Measurements from ENCODE around the gene SP8. TPM values are rescaled to one million over a fixed set of nuclear protein-coding genes. Genes with fewer than 3 reads are reported as not detected.

The SP8 gene
- polyA plus RNA-seq, 1 donor: not detected

DNA sequence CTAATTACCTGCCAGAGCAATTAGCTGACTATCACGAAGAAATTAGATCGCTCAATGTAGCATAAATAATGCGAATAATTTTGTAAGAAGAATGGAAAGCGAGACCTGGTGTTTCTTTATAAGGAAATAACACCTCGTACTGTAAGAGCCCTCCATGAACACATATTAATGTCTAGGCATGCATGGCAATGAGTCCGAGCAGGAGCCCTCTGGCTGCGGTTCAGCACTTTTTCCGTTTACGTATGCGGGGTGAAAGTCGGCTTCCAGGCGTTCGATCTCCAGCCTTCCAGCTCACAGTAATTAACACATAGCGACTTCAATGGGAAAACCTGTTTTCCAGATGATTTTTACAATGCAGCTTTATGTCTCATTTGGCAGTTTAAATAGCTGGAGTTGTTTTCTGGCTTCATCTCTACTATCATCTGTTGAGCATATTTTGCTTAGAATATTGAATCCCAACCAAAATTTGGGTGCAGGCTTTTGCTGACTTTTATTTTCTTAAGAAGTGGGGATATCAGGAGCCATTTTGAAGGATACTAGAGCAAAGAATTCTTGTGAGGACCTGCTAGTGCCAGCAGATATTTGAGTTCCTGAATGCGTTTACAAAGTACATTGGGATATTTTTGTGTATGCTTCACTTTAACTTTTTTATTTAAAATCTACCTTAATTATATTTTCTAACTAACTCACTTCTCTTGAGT, 7.2 kb upstream of the SP8 start:
- DNase-seq: no peak

DNA sequence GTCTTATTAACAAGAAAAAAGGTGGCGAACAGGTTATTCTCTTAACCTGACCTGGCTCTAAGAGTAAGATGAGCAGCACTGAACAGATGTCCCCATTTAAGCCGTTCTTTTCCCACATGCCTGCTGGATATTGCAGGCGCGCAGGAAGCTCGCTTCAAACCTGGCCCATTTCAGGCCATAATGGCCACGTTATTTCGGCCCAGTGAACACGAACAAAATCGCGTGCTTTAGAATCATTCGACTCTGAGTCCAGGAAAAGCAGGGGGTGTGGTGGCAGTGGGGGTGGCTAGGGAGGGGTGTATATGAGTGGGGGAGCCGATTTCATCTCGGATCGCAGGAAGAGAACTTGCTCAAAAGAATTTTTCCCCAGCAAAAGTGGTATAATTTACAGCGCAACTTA, 6.6 kb upstream of the SP8 start:
- DNase-seq: no peak

DNA sequence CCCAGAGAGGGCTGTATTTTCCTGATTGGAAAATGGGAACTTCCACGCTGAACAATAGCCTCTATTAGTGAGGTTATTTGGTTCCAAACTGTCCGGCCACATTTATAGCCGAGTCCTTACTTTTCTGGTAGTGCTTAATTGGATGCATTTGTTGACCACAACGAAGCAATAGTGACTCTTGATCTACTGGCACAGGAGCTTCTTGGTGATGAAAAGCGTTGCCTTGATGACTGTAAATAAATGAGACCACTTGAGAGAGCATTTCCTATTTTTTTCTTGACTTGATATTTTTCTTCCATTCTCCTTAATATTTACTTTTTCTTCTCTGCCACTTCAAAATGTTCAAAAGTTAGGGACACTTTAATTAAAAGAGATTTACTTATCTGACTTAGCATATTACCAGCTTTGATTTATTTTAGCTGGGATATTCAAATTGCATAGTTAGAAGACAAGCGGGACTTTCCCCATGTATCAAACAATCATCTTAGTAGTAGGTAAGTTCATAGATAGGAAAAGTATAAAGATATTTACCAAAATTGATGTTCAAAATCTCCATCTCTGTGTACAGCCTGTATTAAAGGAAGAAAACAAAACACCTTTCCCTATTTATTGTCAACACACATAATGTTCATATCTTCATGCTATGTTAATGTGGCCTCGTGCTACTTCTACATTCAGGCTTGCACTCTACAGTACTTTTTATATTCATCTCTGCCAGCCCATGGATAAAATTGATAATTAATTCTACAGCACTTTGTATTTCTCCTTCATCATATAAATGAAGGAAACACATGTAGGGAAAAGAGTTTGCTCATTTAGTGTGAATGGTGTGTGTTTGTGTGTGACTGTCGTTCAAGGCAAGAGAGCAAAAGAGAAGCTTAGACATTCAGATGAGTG, 5.1 kb upstream of the SP8 start:
- DNase-seq: no peak

DNA sequence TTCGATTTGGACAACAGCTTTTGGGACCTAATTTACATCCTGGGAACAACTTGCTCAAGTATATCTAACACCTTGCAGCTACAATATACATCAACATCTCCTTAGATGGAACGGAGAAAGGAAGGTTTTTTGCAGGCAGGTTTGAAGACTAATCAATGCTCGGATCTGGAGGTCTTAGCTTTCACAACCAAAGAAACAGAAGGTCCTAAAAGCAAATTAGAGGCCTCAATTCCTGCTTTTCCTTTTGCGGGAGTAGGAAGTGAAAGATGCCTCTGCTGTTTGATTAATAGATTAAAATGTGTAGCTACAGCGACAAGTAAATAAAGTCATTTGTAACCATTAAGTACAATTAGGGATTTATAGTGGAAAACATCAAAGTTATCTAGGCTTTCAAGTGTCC, 3.7 kb upstream of the SP8 start:
- DNase-seq: no peak

DNA sequence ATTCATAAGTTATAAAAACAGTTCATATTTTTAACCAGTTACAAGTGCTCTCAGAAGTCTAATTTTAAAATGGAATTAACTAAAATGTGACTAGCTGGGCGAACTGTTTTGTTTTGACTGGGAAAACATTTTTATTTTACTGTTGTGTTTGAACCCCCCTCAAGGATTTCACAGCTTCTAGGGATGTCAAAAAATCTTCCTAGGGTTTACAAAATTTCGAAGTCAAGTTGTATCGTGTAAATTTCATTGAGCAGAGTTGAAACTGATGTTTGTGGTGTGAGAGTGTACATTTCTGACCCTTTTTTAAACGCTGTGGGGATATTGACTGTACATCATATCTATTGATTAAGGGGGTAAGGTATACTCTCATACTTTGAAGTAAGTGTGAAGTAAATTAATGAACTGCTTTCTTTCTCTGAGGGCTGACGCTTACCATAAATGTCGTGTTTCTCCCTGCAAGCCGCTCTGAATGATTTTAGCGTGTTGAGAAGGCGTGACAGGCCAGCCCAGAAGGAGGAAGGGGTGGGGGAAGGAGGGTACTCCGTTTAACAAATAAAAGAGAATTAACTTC, 1.8 kb upstream of the SP8 start:
- no peak for DNase-seq

DNA sequence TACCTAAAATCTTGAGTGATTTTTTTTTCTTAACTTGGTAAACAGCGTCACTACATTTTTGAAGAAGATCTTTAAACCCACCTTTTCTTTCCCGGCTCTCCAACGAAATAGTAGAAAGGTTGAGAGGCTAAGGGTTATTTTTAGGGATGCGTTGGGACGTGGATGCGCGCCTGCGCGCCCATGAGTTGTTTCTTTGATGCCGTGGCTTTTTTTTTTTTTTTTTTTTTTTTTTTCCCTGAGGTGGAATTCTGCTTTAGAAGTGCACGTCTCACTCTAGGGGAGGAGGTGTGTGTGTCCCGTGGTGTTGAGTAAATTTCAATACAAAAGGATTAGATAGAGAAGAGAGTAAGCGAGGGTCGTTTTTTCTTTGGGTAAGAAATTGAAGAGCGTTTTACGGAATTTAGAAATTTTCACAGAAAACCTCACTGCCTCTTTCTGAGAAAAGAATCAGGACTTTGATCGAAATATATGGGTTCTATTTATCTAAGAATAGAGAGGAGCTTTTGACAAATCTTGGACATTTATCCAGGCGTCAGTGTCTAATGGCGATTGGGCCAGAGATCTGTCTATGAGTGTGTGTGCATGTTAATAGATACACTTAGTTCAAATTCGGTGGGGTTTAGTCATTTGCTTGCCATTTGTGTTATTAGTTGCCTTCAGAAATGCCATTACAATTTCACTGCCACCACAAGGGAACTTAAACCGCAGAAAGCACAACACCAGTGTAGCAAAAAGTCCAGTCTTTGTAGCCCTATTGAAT, 1.2 kb upstream of the SP8 start:
- DNase-seq: no peak

DNA sequence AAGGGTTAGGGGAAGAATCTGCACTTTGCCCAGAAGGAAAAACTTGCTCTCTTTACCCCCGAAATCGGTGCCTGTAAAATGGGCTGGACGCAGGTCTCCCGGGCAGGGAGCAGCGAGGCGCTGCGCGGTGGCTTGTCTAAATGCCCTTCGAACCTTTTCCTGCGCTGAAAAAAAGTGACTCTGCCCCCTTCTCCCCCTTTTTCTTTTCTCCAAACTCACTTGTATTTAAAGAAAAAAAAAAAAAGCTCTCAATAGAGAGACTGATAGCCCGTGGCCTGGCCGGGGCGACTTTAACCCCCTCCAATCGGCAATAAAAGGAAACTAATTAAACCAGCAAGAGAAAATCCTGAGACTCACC, 286 bp downstream of the SP8 start:
- no peak for DNase-seq

DNA sequence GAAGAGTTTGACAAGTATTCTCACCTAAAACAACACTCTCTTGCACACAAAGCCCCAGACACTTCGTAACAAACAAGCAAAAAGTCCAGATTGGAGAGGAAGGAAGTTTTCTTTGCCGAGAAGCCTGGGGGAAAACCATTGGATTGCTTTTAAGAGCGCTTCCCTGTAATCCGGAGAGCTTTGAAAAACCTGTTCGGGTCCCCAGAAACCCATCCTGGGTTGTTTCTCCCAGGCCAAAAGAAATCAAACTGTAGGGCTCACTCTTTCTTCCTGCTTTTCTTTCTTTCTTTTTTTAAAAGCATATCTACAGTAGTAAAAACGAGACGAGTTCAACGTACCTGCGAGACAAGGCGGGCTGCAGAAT, 655 bp downstream of the SP8 start:
- DNase-seq: no peak

DNA sequence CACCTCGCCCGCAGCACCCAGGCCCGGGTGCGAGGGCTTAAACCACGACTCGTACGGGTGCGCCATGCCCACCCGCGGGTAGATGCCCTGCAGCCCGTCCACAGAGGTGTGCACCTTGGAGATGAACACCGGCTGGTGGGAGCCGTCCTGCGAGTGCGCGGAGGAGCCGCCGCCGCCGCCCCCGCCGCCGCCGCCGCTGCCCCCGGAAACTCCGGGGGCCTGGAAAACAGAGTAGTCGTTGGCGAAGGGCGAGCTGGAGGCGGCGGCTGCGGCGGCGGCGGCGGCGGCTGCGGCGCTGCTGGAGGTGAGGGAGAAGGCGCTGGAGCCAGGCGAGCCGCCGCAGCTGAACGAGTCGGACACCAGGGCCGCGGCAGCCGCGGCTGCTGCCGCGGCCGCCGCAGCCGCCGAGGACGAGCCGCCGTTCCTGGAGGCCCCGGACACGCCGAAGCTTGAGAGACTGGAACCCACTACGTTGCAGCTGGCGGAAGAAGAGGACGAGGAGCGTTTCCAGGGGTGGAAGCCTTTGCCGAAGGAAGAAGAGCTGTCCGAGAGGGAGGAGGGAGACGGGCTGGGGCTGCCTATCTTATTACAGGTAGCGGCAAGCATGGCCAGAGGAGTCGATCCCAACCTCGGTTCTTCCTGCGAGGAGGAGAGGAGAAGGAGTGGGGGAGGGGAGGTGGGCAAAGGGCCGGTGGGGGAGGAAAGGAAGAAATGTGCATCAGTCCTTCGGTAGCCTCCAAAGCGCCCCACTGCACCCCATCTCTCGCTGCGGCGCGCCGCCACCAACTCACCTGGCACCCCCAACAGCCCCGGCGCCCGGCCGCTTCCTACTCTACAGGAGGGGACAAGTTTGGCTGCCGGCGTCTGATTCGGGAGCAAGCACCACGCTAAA, 1.3 kb downstream of the SP8 start:
- no peak for DNase-seq

DNA sequence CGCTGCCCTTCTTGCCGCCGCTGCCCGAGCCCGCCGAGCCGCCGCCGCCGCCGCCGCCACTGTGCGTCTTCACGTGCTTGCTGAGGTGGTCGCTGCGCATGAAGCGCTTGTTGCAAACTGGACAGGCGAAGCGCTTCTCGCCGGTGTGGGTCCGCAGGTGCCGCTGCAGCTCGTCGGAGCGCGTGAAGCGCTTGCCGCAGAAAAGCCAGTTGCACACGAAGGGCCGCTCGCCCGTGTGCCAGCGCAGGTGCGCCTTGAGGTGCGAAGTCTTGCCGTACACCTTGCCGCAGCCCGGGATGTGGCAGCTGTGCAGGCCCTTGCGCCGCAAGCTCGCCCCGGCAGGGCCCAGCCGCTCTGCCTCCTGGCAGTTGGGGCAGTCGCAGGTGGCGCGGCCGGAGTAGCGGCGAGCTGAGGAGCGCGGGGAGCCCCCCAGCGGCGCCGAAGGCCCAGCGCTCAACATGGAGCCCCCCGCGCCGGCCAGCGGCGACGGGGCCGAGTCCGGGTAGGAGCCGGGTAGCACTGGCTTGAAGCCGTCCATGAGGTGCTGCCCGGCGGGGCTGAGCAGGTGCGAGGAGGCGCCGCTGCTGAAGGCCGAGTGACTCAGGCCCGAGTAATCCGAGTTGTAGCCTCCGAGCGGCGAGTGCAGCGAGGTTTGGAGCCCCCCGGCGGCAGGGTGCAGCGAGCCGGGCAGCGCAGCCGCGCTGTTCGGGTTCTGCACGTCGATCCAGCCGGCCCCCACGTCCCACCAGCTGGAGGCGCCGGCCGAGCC, 2.1 kb downstream of the SP8 start:
- DNase-seq: no peak

DNA sequence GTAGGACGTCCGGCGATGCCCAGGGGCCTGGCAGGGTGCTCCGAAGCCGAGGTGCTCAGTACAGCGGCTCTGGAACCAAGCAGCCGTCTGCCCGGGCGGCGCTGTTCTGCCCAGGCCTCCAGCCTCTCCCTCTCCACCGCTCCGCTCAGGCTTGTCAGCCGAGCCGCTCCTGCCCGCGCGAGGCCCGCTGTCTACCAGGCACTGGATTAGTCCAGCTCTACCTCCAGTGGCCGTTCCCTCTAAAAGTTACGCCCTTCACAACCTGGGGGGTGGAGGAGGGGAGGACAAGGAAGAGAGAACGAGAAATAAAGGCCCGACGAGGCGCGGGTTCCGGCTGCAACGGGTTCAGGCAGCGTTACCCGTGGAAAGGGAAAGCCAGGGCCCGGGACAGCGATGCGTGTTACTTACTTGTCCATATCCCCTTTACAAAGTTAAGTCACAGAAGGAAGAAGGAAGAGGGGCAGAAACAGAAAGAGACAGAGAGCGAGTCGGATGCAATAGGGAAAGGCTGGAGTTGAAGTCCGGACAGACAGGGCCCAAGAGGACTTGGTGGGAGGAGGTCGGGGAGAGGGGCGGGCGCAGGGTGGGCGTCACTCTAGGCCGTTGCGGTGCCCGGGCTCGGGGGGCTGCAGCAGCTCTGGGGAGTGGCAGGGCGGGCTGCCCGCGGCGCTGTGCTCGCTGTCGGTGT, 2.8 kb downstream of the SP8 start:
- no peak for DNase-seq

DNA sequence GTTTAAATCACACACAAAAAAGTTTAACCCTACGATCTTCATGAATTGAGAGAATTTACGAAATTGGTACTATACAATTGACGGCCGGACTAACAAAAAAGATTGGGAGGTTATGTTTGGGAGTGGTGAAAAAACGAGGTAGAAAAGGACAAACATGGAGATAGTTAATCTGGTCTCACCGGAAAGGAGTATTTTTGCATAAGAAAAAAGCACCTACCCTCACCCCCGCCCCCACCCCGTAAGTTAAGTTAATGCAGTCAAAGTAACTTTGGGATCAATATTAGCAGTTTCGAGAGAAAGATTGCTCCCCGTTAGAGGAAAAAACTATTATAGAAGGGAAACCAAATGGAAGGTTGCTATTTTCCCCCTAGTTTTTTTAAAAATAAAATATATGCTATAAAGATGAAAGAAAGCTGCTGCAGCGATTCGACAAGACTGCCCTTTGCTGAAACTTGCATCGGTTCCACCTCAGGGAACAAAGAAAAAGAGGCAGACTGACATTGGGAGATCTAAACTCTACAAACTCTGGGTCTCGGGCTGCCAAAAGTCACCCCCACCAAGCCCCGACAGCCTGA, 3.5 kb downstream of the SP8 start:
- DNase-seq: no peak

DNA sequence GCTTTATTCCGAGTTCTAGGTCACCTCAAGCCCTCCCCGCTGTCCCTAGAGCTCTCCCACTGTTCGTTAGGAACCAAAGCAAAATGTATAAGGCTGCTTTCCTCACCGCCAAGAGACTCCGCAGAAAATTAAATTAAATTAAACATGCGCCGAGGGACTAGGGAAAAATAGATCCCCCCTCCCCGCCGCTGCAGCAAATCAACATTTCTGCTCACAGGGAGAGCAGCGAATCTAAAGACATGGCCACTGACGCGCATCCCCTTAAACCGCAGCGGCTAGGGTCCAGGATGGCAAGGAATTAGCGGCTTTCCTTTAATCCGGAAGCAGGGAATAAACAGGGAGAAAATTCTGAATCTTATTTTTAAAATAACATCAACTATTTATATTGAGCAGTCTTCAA, 7.6 kb downstream of the SP8 start:
- DNase-seq: no peak

DNA sequence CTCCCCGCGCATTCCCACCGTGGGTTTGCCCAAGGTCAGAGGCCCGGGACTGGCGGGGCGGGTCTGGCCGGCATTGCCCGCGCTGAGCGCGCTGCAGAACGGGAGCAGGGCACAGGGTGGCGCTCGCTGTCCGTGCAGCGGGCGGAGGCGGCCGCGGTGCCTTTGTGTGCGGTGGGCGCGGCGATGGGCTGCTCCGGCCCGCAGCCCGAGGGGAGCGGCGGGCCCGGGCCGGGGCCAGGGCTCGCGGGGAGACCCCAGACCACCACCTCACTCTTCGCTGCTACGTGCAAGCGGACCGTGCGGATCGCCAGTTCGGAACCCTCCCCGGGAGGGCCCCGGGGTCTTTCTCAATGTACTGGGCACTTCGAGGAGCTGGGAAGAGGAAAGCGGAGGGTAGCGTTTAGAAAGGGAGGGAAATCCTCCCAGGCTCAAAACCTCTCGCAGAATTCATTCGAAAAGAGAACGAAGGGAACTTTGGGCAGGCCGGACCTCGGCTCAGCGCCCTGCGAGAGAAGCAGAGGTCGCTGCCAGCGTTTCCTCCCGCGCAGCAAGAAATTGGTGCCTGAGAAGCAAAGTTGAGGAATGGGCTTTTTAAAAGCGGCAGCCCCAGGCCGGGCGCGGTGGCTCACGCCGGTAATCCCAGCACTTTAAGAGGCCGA, 8.5 kb downstream of the SP8 start:
- DNase-seq: no peak

DNA sequence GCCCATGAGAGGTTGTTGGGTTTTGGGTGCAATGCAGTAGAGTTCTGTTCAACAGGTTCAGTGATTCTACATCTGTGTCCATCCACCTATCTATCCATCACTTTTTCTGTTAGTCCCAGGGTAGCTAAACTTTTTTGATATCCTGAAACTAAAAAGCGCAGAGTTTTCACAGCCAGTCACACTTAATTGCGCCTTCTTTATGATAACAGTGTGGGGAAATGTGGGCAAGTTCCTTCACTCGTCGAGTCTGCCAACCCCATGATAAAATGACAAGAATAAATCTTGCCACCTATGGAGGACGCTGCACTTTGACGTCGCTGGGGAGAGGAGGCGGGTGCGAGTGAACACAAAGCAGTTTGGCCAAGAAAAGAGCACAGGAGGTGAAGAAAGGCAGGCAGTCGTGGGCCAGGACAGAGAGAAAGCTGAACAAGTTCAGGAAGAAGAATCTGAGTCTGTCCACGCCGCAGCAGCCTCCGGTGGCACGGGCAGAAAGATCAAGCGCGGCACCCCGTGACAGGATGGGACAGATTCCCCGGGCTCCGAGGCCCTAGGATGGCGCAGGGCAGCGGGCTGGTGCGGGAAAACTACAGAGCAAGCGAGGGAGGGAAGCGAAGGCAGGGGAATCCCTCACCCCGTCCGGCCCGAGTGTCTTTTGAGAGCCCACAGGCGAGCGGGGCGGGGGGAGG, 9.2 kb downstream of the SP8 start:
- no peak for DNase-seq

DNA sequence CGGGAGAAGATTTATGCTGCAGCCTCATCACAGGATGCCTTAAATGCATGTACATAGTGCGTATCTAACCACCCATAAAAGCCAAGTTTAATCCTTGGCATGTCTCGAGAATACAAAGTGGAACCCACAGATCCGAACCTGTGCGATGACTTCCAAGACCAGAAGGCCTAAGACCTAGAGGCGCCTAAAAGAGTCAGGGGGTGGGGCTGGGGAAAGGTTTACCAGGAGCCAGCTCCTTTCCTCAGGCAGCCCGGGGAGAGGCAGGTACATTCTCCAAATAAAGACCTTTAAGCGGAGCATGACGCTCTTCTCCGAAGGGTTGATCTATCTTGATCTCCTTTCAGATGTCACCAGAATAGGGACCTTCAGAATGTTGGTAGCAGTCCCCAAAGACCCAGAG, 9.7 kb downstream of the SP8 start:
- DNase-seq: no peak

DNA sequence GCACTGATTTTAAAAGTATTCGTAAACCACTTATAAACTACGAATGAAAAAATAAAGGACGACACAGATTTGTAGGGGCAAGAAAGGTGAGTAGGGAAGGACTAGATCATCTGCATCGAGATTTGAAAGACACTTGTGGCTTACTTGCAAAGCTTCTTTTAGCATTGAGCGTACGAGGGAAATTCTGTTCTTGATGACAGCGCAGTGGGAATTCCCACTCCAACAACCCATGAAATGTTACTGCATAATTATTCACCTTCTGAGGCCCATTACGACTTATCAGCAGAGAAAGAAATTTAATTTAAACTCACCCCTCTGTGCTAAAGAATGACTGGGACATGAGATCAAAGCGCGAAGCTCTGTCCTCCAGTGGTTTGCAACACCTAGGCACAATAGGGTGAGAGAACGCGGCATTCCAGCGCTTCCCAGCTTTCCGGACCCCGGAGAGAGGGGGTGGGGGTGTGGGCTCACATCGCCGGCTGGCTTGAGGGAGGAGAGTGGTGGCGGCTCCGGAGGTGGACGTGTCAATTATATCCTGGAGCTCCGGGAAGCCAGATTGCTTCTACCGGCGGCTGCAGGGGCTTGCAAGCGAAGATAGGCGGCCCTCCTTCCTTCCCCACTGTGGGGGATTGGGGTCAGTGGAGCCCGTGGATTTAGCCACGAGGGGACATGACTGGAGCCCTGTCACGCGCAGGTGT, 10.3 kb downstream of the SP8 start:
- no peak for DNase-seq

DNA sequence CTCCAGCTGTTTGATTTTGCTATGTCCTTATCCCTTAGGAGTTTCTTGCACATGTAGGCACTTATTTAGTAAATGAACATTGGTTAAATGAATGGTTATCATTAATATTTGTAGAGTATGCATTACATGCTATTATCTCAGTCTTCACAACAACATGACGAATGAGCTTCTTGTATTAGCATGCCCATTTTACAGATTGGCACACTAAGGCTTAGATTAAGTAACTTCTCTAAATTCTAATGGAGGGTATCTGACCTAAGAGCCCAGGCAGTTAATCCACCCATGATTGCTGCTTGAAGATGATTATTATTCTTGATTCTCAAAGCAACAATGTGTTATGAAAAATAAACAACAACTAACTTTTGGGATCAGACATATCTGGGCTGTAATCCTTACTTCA, 32.7 kb downstream of the SP8 start:
- DNase-seq: no peak

DNA sequence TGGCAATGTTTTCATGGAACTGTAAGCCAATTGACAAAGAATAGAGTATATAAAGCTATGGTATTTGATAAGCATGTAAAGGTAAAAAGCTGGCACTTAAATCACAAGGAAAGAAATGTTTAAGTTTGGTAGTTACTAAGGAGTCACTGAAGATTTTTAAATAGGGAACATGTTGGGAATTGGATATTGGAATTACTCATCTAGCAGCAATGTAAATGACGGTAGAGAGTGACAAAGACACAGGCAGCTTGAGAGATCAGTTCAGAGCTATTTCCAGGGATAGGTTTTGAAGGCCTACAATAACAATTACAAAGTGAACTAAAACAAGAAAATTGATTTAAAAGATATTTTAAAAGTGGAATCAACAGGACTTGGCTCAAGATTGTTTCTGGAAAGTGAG, 36.8 kb downstream of the SP8 start:
- no peak for DNase-seq
